HG02678 (cell line): ENCODE results near the gene TEAD1.

Experiments
- ATAC-seq: cut with Tn5 transposase; IDR thresholded peaks from one replicate; pipeline ENCODE4 v1.9.1; 2021; ENCODE audit warnings: mild to moderate bottlenecking, moderate library complexity; ENCODE audit not compliant: unreplicated experiment

TEAD1 gene

DNA sequence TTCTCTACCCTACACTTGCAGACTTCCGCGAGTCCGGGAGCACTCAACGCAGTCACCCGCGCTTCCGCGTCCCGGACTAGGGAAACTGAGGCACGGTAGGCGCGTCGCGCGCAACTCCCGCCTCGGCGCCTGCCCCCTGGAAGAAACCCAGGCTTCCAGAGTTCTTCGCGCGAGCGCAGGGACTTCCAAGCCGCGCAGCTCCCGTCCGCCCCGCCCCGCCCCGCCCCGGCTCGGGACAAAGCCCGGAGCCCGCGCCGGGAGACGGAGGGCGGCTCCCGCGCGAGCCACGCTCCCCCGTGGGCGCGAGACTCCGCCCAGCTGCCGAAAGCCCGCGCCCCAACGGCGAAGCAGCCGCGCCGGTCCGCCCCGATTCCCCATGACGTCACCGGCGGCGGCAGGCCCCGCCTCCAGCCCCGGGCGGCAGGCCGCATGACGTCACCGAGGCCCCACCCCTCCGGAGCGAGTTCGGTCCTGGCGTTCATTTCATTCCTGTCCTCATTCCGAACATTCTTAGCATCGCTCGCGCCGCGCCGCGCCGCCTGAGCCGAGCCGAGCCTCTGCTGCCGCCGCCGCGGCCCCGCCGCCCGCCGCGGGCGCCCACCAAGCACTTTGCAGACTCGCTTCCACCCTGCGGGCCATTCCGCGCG, at the start of gene TEAD1:
TEAD1 (plus strand) TSS at position 498 of the 647 bp plus-strand sequence.
- peak; percentile 84 for ATAC-seq

DNA sequence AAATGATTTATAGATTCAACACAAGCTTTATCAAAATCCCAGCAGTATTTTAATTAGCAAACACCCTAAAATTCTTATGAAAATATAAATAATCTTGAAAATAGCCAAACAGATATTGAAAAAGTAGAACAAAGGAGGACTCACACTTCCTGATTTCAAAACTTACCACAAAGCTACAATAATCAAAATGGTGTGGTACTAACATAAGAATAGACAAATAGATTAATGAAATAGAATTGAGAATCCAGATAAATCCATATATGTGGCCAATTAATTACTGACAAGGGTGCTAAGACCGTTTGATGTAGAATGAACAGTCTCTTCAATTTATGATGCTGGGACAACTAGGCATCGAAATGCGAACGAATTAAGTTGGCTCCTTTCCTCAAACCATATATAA, 49.6 kb upstream of the TEAD1 start:
- no peak for ATAC-seq

DNA sequence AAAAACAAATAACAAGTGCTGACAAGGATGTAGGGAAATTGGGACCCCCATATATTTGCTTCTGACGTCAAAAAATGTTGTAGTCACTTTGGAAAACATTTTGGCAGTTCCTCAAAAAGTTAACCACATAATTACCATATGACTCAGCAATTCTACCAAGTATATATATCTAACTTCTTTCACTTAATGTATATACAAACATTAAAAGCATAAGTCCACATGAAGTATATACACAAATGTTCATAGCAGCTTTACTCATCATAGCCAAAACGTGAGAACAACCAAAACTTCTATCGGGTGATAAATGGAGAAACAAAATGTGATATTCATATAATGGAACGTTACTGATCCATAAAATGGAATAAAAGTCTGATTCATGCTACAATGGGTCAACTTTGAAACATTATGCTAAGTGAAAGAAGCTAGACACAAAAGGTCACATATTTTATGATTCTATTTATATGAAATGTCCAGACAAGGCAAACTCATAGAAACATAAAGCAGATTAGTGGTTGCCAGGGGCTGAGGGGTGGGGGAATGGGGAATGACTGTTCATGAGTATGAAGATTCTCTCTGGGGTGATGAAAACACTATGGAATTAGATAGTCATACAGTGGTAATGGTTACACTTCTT, 48.7 kb upstream of the TEAD1 start:
- no peak for ATAC-seq

GRCh38 chr11:12626616-12627015, 47.6 kb upstream of the TEAD1 start:
- ATAC-seq = no peak

- ATAC-seq = no peak
Measured at GRCh38 chr11:12628314-12628713, 45.9 kb upstream of the TEAD1 start.

DNA sequence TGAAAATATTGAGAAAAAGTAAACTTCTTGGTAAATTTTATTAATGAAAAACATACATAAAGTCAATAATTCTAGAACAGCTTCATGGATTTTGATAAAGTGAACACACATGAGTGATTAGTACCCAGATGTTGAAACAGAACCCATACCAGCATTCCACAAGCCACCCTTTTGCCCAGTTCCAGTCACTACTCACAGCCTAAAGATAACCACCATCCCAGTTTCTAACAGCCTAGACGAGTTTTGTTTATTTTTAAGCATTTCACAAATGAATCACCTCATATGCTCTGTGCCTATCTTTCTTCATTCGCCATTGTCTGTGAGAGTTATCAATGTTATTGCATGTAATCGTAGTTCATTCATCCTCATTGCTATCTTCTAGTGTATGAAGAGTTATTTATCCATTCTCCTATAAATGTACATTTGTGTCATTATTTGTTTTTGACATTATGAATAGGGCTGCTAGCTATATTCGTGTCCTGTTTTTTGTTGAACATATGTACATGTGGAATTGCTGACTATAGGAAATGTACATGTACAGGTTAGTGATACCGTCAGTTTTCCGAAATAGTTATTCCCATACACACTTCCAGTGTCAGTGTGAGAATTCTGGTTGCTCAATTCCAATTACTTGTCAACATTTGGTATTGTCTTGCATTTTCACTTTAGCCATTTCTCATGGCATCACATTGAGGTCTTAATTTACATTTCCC, 44.5 kb upstream of the TEAD1 start:
- ATAC-seq = no peak

- ATAC-seq = no peak
Measured at GRCh38 chr11:12631651-12632050, 42.6 kb upstream of the TEAD1 start.

- ATAC-seq = no peak
Measured at GRCh38 chr11:12634329-12634728, 39.9 kb upstream of the TEAD1 start.

DNA sequence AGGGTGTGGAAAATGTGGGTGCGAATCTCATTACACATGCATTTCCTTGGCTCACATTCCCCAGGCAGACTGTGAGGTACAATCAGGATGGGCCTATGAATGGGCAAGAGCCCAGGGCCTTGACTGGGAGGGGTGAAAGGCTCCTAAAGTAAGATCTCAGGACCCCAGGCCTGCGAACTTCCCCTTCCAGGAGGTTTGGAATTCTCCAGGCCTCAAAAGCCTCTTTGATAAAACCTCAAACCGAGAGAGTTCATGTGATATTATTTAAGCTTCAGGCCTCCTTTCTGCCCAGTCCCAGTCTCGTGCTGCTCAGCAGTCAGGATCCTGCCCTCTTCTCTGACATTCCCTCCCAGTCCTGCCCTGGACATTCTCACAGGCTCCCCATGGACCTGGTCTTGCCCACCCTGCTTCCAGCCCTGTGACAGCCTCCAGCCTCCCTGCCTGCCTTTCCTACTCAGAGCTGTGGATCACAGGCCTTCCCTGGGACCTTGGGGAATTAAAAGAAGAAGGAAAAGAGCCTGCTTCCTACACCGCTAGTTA, 37.3 kb upstream of the TEAD1 start:
- no peak for ATAC-seq

DNA sequence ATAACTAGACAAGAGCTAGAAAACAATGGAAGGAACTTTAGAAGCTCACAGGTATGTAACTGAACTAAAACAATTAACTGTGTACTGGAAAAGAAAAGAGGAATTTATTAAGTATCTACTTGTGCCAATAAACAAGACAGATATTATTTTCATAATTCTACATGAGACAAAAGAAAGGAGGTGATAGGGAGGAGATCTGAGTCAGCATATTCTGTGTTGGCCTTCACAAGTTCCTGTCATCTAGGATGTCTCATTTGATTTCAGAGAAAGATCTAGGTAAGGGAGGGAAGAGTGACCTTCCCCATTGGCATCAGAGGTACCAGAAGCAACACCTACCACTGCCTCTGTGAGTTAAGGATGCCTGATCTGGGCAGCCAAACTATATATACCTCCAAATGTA, 34.8 kb upstream of the TEAD1 start:
- ATAC-seq = no peak

- no peak for ATAC-seq
Measured at GRCh38 chr11:12640355-12640754, 33.9 kb upstream of the TEAD1 start.

DNA sequence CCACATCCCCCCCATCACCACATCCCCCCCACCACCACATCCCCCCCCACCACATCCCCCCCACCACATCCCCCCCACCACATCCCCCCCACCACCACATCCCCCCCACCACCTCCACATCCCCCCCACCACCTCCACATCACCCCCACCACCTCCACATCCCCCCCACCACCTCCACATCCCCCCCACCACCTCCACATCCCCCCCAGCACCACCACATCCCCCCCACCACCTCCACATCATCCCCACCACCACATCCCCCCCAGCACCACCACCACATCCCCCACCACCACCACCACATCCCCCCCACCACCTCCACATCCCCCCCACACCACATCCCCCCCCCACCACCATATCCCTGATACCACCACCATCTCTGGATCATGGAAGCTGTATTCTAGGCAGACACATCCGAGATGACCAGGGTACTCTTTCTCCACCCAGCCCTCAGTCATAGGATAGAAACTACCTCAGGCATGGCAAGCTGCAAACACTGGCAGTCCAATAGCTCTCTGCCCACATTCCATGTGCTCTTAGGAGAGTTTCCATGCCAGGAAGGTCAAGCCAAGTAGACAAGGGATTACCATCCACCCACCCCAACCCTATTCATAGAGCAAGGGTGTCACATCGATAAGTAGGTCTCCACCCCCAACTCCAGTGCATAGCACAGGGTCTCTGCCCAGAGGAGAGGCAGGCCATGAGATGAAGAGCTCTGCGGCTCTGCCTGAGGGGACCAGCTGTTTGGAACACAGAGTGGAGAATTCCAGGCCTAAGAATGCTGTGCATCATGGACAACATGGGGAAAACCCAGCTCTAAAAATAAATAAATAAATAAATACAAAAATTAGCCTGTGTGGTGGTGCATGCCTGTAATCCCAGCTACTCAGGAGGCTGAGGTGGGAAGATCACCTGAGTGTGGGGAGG, 33.0 kb upstream of the TEAD1 start:
- no peak for ATAC-seq

DNA sequence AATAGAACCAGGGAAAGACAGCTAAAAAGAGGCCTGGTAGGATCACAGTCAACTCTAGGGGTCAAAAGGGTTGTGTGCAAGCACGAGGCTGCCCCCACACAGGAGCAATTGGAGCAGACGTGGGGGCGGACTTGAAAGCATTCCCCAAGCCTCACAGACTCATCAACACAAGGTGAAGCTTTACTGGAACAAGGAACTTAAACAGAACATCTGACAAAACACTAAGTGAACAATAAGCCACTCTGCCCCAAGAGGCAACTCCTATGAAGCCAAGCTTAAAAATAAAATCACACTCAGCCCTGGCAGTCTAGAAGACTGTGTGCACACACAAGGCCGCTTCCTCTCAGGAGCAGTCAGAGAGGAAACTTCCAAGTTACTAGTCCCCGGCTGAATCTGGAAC, 32.2 kb upstream of the TEAD1 start:
- no peak for ATAC-seq

- no peak for ATAC-seq
Measured at GRCh38 chr11:12642806-12643428, 31.3 kb upstream of the TEAD1 start.

GRCh38 chr11:12646478-12646877, 27.7 kb upstream of the TEAD1 start:
- ATAC-seq = no peak

DNA sequence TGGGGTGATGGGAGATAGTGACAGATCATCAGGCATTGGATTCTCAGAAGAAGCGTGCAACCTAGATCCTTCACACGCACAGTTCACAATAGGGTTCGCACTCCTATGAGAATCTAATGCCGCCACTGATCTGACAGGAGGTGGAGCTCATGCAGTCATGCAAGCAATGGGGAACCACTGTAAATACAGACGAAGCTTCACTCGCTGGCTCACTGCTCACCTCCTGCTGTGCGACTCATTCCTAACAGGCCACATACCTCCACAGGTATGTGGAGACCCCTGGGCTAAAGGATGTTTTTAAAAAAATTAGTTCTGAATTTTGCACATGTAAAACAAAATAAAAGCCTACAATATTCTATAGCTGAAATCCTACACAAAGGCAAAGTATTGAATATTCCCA, 20.5 kb upstream of the TEAD1 start:
- no peak for ATAC-seq

- no peak for ATAC-seq
Measured at GRCh38 chr11:12655842-12656241, 18.4 kb upstream of the TEAD1 start.

GRCh38 chr11:12657336-12657735, 16.9 kb upstream of the TEAD1 start:
- no peak for ATAC-seq

DNA sequence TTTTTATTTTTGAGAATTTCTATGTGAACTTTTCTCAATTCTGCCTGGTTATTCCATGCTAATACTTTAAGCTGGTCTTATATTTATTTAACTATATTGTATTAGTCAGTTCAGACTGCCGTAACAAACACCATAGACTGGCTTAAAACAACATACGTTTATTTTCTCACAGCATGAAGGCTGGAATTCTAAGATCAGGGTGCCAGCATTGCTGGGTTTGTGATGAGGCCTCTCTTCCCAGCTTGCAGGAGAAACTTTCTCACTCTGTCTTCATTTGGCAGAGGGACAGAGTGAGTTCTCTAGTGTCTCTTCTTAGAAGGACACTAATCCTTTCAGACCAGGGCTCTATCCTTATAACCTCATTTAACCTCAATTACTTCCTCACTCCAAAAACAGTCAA, 16.2 kb upstream of the TEAD1 start:
- ATAC-seq = no peak

GRCh38 chr11:12662101-12662689, 12.0 kb upstream of the TEAD1 start:
- no peak for ATAC-seq
